ENCODE results near the gene BCKDHA.

The BCKDHA gene

GRCh38 chr19:41422955-41423354 is 25.3 kb downstream of the BCKDHA start:
- Histone ChIP-seq H3K27me3 (ENCODE audit: control insufficient read depth in 5 of 5, insufficient read depth in 4 of 5, low read length in 5 of 5) (no peaks in the 10 kb centered on the region), H3K27ac (ENCODE audit: low read depth, low read length) (no peak overlapping the region), H3K4me3 (ENCODE audit: low read depth in 1 of 5, low read length in 5 of 5) (no peak overlapping the region), H3K4me1 (ENCODE audit: control insufficient read depth in 5 of 5, insufficient read depth in 5 of 5, low read length in 5 of 5) (peaks cover under 1 to 53% (median 28%) of the 10 kb centered on the region in 5 donors), H3K36me3 (ENCODE audit: control insufficient read depth in 5 of 5, insufficient read depth in 5 of 5, low read length in 5 of 5) (peaks cover 0 to 78% (median 68%) of the 10 kb centered on the region in 5 donors), H3K9me3 (ENCODE audit: control insufficient read depth in 5 of 5, low read length in 5 of 5) (no peaks in the 10 kb centered on the region), H3K9ac (ENCODE audit: low read length in 5 of 5) (no peak overlapping the region)

- peaks cover 3 to 59% (median 35%) of the 10 kb centered on the region in 5 donors for H3K4me1 ChIP-seq (ENCODE audit: control insufficient read depth in 5 of 5, insufficient read depth in 5 of 5, low read length in 5 of 5)
- peak overlapping the region in 1 of 5 donors; percentile 17 for H3K9ac ChIP-seq (ENCODE audit: low read length in 5 of 5)
- no peaks in the 10 kb centered on the region for H3K9me3 ChIP-seq (ENCODE audit: control insufficient read depth in 5 of 5, low read length in 5 of 5)
- no peak overlapping the region for H3K4me3 ChIP-seq (ENCODE audit: low read depth in 1 of 5, low read length in 5 of 5)
- peaks cover 0 to 63% (median 55%) of the 10 kb centered on the region in 5 donors for H3K36me3 ChIP-seq (ENCODE audit: control insufficient read depth in 5 of 5, insufficient read depth in 5 of 5, low read length in 5 of 5)
- H3K27me3 ChIP-seq (ENCODE audit: control insufficient read depth in 5 of 5, insufficient read depth in 4 of 5, low read length in 5 of 5) = no peaks in the 10 kb centered on the region
- H3K27ac ChIP-seq (ENCODE audit: low read depth, low read length) = no peak overlapping the region
Observed at GRCh38 chr19:41424335-41425173, 26.9 kb downstream of the BCKDHA start.

GRCh38 chr19:41425174-41426115 is 27.8 kb downstream of the BCKDHA start:
- no peaks in the 10 kb centered on the region for H3K9me3 ChIP-seq (ENCODE audit: control insufficient read depth in 5 of 5, low read length in 5 of 5)
- peaks cover 0 to 54% (median 47%) of the 10 kb centered on the region in 5 donors for H3K36me3 ChIP-seq (ENCODE audit: control insufficient read depth in 5 of 5, insufficient read depth in 5 of 5, low read length in 5 of 5)
- no peaks in the 10 kb centered on the region for H3K27me3 ChIP-seq (ENCODE audit: control insufficient read depth in 5 of 5, insufficient read depth in 4 of 5, low read length in 5 of 5)
- peak overlapping the region in 1 of 5 donors; percentile 17 for H3K9ac ChIP-seq (ENCODE audit: low read length in 5 of 5)
- no peak overlapping the region for H3K27ac ChIP-seq (ENCODE audit: low read depth, low read length)
- H3K4me3 ChIP-seq (ENCODE audit: low read depth in 1 of 5, low read length in 5 of 5) = peak overlapping the region in 1 of 5 donors; percentile 6
- H3K4me1 ChIP-seq (ENCODE audit: control insufficient read depth in 5 of 5, insufficient read depth in 5 of 5, low read length in 5 of 5) = peaks cover 3 to 53% (median 31%) of the 10 kb centered on the region in 5 donors

- H3K4me3 ChIP-seq (ENCODE audit: low read depth in 1 of 5, low read length in 5 of 5) = peak overlapping the region in 4 of 5 donors; percentile 62 to 77 (median 67)
- no peaks in the 10 kb centered on the region for H3K27me3 ChIP-seq (ENCODE audit: control insufficient read depth in 5 of 5, insufficient read depth in 4 of 5, low read length in 5 of 5)
- no peaks in the 10 kb centered on the region for H3K9me3 ChIP-seq (ENCODE audit: control insufficient read depth in 5 of 5, low read length in 5 of 5)
- no peak overlapping the region for H3K27ac ChIP-seq (ENCODE audit: low read depth, low read length)
- peaks cover 0 to 53% (median 47%) of the 10 kb centered on the region in 5 donors for H3K36me3 ChIP-seq (ENCODE audit: control insufficient read depth in 5 of 5, insufficient read depth in 5 of 5, low read length in 5 of 5)
- H3K9ac ChIP-seq (ENCODE audit: low read length in 5 of 5) = peak overlapping the region; percentile 52 to 91 (median 74)
- peaks cover 3 to 49% (median 28%) of the 10 kb centered on the region in 5 donors for H3K4me1 ChIP-seq (ENCODE audit: control insufficient read depth in 5 of 5, insufficient read depth in 5 of 5, low read length in 5 of 5)
Observed at GRCh38 chr19:41426116-41426841, 28.7 kb downstream of the BCKDHA start.

- Histone ChIP-seq H3K36me3 (ENCODE audit: control insufficient read depth in 5 of 5, insufficient read depth in 5 of 5, low read length in 5 of 5) (peaks cover 0 to 53% (median 50%) of the 10 kb centered on the region in 5 donors), H3K27me3 (ENCODE audit: control insufficient read depth in 5 of 5, insufficient read depth in 4 of 5, low read length in 5 of 5) (no peaks in the 10 kb centered on the region), H3K27ac (ENCODE audit: low read depth, low read length) (no peak within 1 kb of the TSS), H3K9ac (ENCODE audit: low read length in 5 of 5) (peak within 1 kb of the TSS; percentile 52 to 91 (median 74)), H3K9me3 (ENCODE audit: control insufficient read depth in 5 of 5, low read length in 5 of 5) (no peaks in the 10 kb centered on the region), H3K4me3 (ENCODE audit: low read depth in 1 of 5, low read length in 5 of 5) (peak within 1 kb of the TSS; percentile 62 to 83 (median 70)), H3K4me1 (ENCODE audit: control insufficient read depth in 5 of 5, insufficient read depth in 5 of 5, low read length in 5 of 5) (peaks cover 3 to 47% (median 28%) of the 10 kb centered on the region in 5 donors)
Observed at GRCh38 chr19:41426952-41427646, 29.5 kb downstream of the BCKDHA start, which contains the start of gene B3GNT8. TSS of gene B3GNT8 (minus strand) at chr19:41427374. CDS start at chr19:41426778, 596 bp downstream.

- Histone ChIP-seq H3K9me3 (ENCODE audit: control insufficient read depth in 5 of 5, low read length in 5 of 5) (no peaks in the 10 kb centered on the region), H3K4me1 (ENCODE audit: control insufficient read depth in 5 of 5, insufficient read depth in 5 of 5, low read length in 5 of 5) (peaks cover 3 to 47% (median 28%) of the 10 kb centered on the region in 5 donors), H3K9ac (ENCODE audit: low read length in 5 of 5) (peak overlapping the region in 3 of 5 donors; percentile 20 to 71 (median 44)), H3K4me3 (ENCODE audit: low read depth in 1 of 5, low read length in 5 of 5) (peak overlapping the region; percentile 39 to 77 (median 62)), H3K36me3 (ENCODE audit: control insufficient read depth in 5 of 5, insufficient read depth in 5 of 5, low read length in 5 of 5) (peaks cover 0 to 53% (median 50%) of the 10 kb centered on the region in 5 donors), H3K27me3 (ENCODE audit: control insufficient read depth in 5 of 5, insufficient read depth in 4 of 5, low read length in 5 of 5) (no peaks in the 10 kb centered on the region), H3K27ac (ENCODE audit: low read depth, low read length) (no peak overlapping the region)
Observed at GRCh38 chr19:41427647-41428480, 30.2 kb downstream of the BCKDHA start.

- H3K4me3 ChIP-seq (ENCODE audit: low read depth in 1 of 5, low read length in 5 of 5) = peak overlapping the region in 3 of 5 donors; percentile 39 to 77 (median 52)
- peak overlapping the region in 2 of 5 donors; percentile 20 to 71 for H3K9ac ChIP-seq (ENCODE audit: low read length in 5 of 5)
- H3K27me3 ChIP-seq (ENCODE audit: control insufficient read depth in 5 of 5, insufficient read depth in 4 of 5, low read length in 5 of 5) = no peaks in the 10 kb centered on the region
- H3K4me1 ChIP-seq (ENCODE audit: control insufficient read depth in 5 of 5, insufficient read depth in 5 of 5, low read length in 5 of 5) = peaks cover 3 to 47% (median 28%) of the 10 kb centered on the region in 5 donors
- H3K9me3 ChIP-seq (ENCODE audit: control insufficient read depth in 5 of 5, low read length in 5 of 5) = no peaks in the 10 kb centered on the region
- H3K36me3 ChIP-seq (ENCODE audit: control insufficient read depth in 5 of 5, insufficient read depth in 5 of 5, low read length in 5 of 5) = peaks cover 0 to 54% (median 51%) of the 10 kb centered on the region in 5 donors
- H3K27ac ChIP-seq (ENCODE audit: low read depth, low read length) = no peak overlapping the region
Observed at GRCh38 chr19:41428481-41428859, 30.9 kb downstream of the BCKDHA start.

- Histone ChIP-seq H3K9ac (ENCODE audit: low read length in 5 of 5) (no peak overlapping the region), H3K36me3 (ENCODE audit: control insufficient read depth in 5 of 5, insufficient read depth in 5 of 5, low read length in 5 of 5) (peaks cover 0 to 34% (median 33%) of the 10 kb centered on the region in 5 donors), H3K27ac (ENCODE audit: low read depth, low read length) (no peak overlapping the region), H3K4me1 (ENCODE audit: control insufficient read depth in 5 of 5, insufficient read depth in 5 of 5, low read length in 5 of 5) (peaks cover 3 to 38% (median 24%) of the 10 kb centered on the region in 5 donors), H3K9me3 (ENCODE audit: control insufficient read depth in 5 of 5, low read length in 5 of 5) (no peaks in the 10 kb centered on the region), H3K4me3 (ENCODE audit: low read depth in 1 of 5, low read length in 5 of 5) (no peak overlapping the region), H3K27me3 (ENCODE audit: control insufficient read depth in 5 of 5, insufficient read depth in 4 of 5, low read length in 5 of 5) (no peaks in the 10 kb centered on the region)
Observed at GRCh38 chr19:41430922-41431321, 33.3 kb downstream of the BCKDHA start.
